K562 (cell line): Measurements from ENCODE around the gene POR. TPM values are rescaled to one million over a fixed set of nuclear protein-coding genes. Genes with fewer than 3 reads are reported as not detected.
A peak's percentile ranks its signal among the peaks of the same experiment; 100 is the strongest.

Experiments used
- CXXC5 ChIP-seq: fragments of 250-450 bp; sonication (Bioruptor Pico); IDR thresholded peaks from 2 replicates; pipeline ENCODE4 v1.8.0; 2022; ENCODE audit warnings: inconsistent platforms, mild to moderate bottlenecking, moderate library complexity
- GABPB2 ChIP-seq: fragments of 250-450 bp; sonication (Bioruptor Pico); conservative IDR thresholded peaks from 2 replicates; pipeline ENCODE4 v1.5.1; 2021; ENCODE audit warnings: mild to moderate bottlenecking
- GATA2 ChIP-seq: sonication (generic); formaldehyde crosslinking; IDR thresholded peaks from 2 replicates; pipeline ENCODE4 v1.4.0; 2020; ENCODE audit warnings: mild to moderate bottlenecking, missing genetic modification reagents
- IRF9 ChIP-seq: fragments of 450-650 bp; IDR thresholded peaks from 2 replicates; pipeline ENCODE4 v1.6.1; 2016; ENCODE audit warnings: missing biosample characterization, missing genetic modification characterization
- MIER1 ChIP-seq: fragments of 450-650 bp; IDR thresholded peaks from 2 replicates; pipeline ENCODE4 v1.6.1; 2016; ENCODE audit warnings: antibody characterized with exemption, mild to moderate bottlenecking, low read depth
- NBN ChIP-seq: fragments of 450-650 bp; IDR thresholded peaks from 2 replicates; pipeline ENCODE4 v1.6.1; 2016; ENCODE audit warnings: low read depth, mild to moderate bottlenecking
- SIN3A ChIP-seq, 2 experiments: fragments of 150-350 bp in 1 of 2; IDR thresholded peaks; 2 replicates each; pipeline ENCODE4 v1.6.1; 2011 to 2016; ENCODE audit warnings: borderline replicate concordance in 2 of 2, low read depth in 2 of 2, low read length in 2 of 2, mild to moderate bottlenecking in 2 of 2, moderate library complexity in 2 of 2; ENCODE audit not compliant: control insufficient read depth in 1 of 2
- SPI1 ChIP-seq: IDR thresholded peaks from 2 replicates; pipeline ENCODE4 v1.6.1; 2011; ENCODE audit warnings: low read depth, low read length, control low read depth, borderline replicate concordance
- TEAD1 ChIP-seq, 2 experiments: fragments of 450-650 bp in 1 of 2; sonication (generic) in 1 of 2; formaldehyde crosslinking; IDR thresholded peaks; 2 replicates each; pipeline versions ENCODE4 v1.4.0 to v1.8.0; 2020 to 2022; ENCODE audit warnings: mild to moderate bottlenecking in 2 of 2, missing genetic modification reagents in 1 of 2
- ZBTB11 ChIP-seq, 3 experiments: fragments of 200-800 bp in 1 of 3; fragments of 250-450 bp in 1 of 3; fragments of 450-650 bp in 1 of 3; sonication (Bioruptor Pico) in 1 of 3; sonication (Bioruptor generic) in 1 of 3; formaldehyde crosslinking in 1 of 3; IDR thresholded peaks; 2 replicates each; pipeline versions ENCODE4 v1.6.1 to v1.8.0; 2016 to 2022; ENCODE audit warnings: mild to moderate bottlenecking in 2 of 3, missing genetic modification characterization in 2 of 3, missing compliant biosample characterization in 1 of 3, moderate library complexity in 1 of 3
- ZBTB40 ChIP-seq, 2 experiments: fragments of 450-650 bp in 1 of 2; sonication (generic) in 1 of 2; formaldehyde crosslinking in 1 of 2; IDR thresholded peaks; 2 replicates each; pipeline versions ENCODE4 v1.7.1 to v1.9.0; 2016 to 2022; ENCODE audit warnings: inconsistent platforms in 1 of 2, mild to moderate bottlenecking in 1 of 2, missing genetic modification reagents in 1 of 2
- ZNF324 ChIP-seq: fragments of 250-450 bp; sonication (Bioruptor Pico); IDR thresholded peaks from 2 replicates; pipeline ENCODE4 v1.4.0; 2020; ENCODE audit warnings: mild to moderate bottlenecking
- polyA plus RNA-seq, 8 experiments: library from polyadenylated mRNA; depleted of rRNA in 4 of 8; stranded (reverse) in 5 of 8; unstranded in 3 of 8; fragments of >200 nt; fragmentation: Nextera tagmentation in 2 of 8; fragmentation: Illumina TruSeq in 1 of 8; extraction: Ambion mirVana in 2 of 8; extraction: Trizol in 1 of 8; gene quantifications; 2 replicates each; pipeline versions ENCODE4 v1.2.1 to v1.2.3, GENCODE V29; 2011 to 2014; ENCODE audit warnings: inconsistent platforms in 1 of 8, missing spikeins in 1 of 8
- total RNA-seq, 7 experiments: library from RNA; depleted of rRNA in 6 of 7; stranded (reverse); fragments of >200 nt in 6 of 7; fragmentation: Illumina TruSeq in 2 of 7; extraction: Trizol in 2 of 7; gene quantifications; 2 replicates each; pipeline versions ENCODE4 v1.2.1 to v1.2.3, GENCODE V29; 2011 to 2021; ENCODE audit warnings: low replicate concordance in 1 of 7

POR gene
- total and polyA plus RNA-seq, 9 of the 15 experiments (the other 6 are each of a cell fraction or from before 2014, with no cell fraction given): 4.7 to 142 (median 40.8) TPM

- TF ChIP-seq ZBTB11 (CRISPR knock-in tag; IDR thresholded peaks at IDR 0.05) (no peak), NBN (no peak), GATA2 (CRISPR knock-in tag) (peak; percentile 60; the same call in 1 of the 2 replicates), MIER1 (no peak), SPI1 (0 out of 2 replicates have a peak, but pooled peaks have one; percentile 27), ZBTB40 (IDR thresholded peaks at IDR 0.05) (0 out of 2 replicates have a peak, but pooled peaks have one; percentile 0), ZBTB40 (CRISPR knock-in tag; IDR thresholded peaks at IDR 0.05) (no peak), GABPB2 (CRISPR knock-in tag) (no peak), TEAD1 (CRISPR knock-in tag; IDR thresholded peaks at IDR 0.05) (0 out of 4 replicates have a peak, but pooled peaks of 1 of the 2 experiments have one; percentile 51), SIN3A (IDR thresholded peaks at IDR 0.05; ENCODE audit: borderline replicate concordance in 2 of 2, control insufficient read depth in 1 of 2, low read depth in 2 of 2, low read length in 2 of 2) (no peak), CXXC5 (peak; percentile 31; the same call in 1 of the 2 replicates), IRF9 (peak; percentile 78), ZNF324 (CRISPR knock-in tag) (no peak)
Measured at GRCh38 chr7:75879771-75880184, 35.2 kb upstream of the POR start (continued).
